Loucy (cell line): ENCODE results near the gene IGSF8.

ENCODE experiments used
- EZH2phosphoT487 ChIP-seq: fragments of 200-600 bp; IDR thresholded peaks from 2 replicates; pipeline ENCODE4 v1.6.1; 2018; ENCODE audit warnings: antibody characterized with exemption, mild to moderate bottlenecking, moderate library complexity, borderline replicate concordance
- TF ChIP-seq, protein P1 (sequence below): fragments of 200-600 bp; sonication (generic); conservative IDR thresholded peaks from 2 replicates; pipeline ENCODE4 v1.5.1; 2014; ENCODE audit warnings: mild to moderate bottlenecking, antibody characterized with exemption, low read length

DNA sequence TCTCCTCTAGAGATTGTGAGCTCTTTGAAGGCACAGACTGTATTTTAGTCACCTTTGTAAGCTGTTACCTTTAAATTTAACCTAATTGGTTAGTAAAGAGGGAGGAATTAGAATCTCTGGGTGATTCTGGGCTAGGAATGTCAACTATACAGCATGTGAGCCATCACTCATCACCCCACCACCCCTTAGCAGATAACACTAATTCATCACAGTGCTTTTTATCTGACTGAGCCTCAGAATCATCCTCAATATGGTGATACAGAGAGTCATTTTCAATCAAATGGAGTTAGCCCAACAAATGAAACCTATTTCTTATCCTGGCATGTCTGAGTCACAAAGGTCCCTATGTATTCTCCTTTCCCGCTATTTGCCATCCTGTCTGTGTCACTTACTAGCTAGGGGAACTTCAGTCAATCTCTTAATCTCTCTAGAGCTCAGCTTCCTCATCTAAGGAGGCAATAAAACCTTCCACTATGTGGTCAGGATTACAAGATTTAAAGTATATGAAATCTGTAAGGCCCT lies 41.7 kb downstream of the IGSF8 start:
- TF ChIP-seq, protein P1, sequence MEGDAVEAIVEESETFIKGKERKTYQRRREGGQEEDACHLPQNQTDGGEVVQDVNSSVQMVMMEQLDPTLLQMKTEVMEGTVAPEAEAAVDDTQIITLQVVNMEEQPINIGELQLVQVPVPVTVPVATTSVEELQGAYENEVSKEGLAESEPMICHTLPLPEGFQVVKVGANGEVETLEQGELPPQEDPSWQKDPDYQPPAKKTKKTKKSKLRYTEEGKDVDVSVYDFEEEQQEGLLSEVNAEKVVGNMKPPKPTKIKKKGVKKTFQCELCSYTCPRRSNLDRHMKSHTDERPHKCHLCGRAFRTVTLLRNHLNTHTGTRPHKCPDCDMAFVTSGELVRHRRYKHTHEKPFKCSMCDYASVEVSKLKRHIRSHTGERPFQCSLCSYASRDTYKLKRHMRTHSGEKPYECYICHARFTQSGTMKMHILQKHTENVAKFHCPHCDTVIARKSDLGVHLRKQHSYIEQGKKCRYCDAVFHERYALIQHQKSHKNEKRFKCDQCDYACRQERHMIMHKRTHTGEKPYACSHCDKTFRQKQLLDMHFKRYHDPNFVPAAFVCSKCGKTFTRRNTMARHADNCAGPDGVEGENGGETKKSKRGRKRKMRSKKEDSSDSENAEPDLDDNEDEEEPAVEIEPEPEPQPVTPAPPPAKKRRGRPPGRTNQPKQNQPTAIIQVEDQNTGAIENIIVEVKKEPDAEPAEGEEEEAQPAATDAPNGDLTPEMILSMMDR, result no peak
- no peak for TF ChIP-seq EZH2phosphoT487
